AG04449 (cell line): ENCODE data around the gene RNASET2.

Source experiments
- CTCF ChIA-PET: fragments of 350-600 bp; formaldehyde crosslinking; extraction: SDS; loops from one replicate; lab custom pipeline; 2021; ENCODE audit warnings: antibody characterized with exemption; lab: Yijun Ruan, JAX
- POLR2A ChIA-PET: fragments of 400-600, 350-600 bp; formaldehyde crosslinking; extraction: SDS; loops from one replicate; lab custom pipeline; 2020; ENCODE audit warnings: antibody characterized with exemption, inconsistent platforms; lab: Yijun Ruan, JAX
- DNase-seq: peaks from one replicate; pipeline ENCODE4 v3.0.0-alpha.2; 2010; ENCODE audit warnings: low read depth, low spot score
- H3K4me3 ChIP-seq: 2 replicates; pipeline ENCODE4 v1.5.1; 2011; ENCODE audit warnings: low read depth, mild to moderate bottlenecking, control low read depth, low read length
- TF ChIP-seq, protein P1 (sequence below): IDR thresholded peaks from one replicate; pipeline ENCODE4 v1.5.1; 2011; ENCODE audit warnings: mild to moderate bottlenecking, moderate library complexity, low read length, control low read depth, inconsistent platforms; ENCODE audit not compliant: insufficient read depth; ENCODE audit errors: missing control alignments

Gene RNASET2

DNA sequence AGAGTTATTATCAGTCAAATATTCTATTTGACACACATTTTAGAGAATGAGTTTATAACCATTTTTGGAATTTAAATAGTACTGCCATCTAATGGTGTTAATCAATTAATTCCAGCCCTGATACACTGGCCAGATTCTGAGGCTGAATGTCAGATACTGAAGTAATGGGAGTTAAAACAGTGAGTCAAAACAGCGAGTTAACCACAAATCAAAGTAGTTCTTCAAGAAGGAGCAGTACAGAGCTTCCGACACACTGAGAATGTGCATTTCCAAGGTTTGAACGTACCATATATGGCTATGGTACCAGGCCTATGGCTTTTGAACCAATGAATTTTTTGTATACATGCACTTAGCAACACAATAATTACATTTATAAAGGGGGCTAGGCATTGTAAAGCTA lies 31.6 kb upstream of the RNASET2 start:
- ChIA-PET CTCF (interaction anchor here (0.8 to 6.7 kb wide), 13 partner anchors 8 to 225 kb away, joined by 3 to 163 read pairs (median 9); partner anchors contain the start of gene CEP43), POLR2A (no interaction called here)
- TF ChIP-seq, protein P1, sequence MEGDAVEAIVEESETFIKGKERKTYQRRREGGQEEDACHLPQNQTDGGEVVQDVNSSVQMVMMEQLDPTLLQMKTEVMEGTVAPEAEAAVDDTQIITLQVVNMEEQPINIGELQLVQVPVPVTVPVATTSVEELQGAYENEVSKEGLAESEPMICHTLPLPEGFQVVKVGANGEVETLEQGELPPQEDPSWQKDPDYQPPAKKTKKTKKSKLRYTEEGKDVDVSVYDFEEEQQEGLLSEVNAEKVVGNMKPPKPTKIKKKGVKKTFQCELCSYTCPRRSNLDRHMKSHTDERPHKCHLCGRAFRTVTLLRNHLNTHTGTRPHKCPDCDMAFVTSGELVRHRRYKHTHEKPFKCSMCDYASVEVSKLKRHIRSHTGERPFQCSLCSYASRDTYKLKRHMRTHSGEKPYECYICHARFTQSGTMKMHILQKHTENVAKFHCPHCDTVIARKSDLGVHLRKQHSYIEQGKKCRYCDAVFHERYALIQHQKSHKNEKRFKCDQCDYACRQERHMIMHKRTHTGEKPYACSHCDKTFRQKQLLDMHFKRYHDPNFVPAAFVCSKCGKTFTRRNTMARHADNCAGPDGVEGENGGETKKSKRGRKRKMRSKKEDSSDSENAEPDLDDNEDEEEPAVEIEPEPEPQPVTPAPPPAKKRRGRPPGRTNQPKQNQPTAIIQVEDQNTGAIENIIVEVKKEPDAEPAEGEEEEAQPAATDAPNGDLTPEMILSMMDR = no peak
- H3K4me3 ChIP-seq = no peak overlapping the region
- DNase-seq = no peak

DNA sequence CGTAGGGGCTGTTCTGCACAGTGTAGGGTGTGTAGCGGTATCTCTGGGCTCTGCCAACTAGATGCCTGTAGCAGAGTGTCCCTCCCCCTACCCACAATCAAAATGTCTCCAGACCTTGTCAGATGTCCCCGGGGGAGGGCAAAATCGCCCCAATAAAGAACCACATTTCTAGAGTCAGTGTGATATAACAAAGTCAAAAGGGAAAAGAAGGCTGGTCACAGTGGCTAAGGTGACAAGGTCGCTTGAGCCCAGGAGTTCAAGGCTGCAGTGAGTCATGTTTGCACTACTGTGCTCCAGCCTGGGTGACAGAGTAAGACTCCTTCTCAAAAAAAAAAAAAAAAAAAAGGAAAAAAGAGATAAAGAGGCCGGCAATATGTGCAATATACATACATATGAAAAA lies 31.1 kb upstream of the RNASET2 start:
- POLR2A ChIA-PET = no interaction called here
- DNase-seq = no peak
- TF ChIP-seq, protein P1 = no peak
- no peak overlapping the region for H3K4me3 ChIP-seq
- CTCF ChIA-PET = interaction anchor here (1.0 to 6.7 kb wide), 8 partner anchors 8 to 211 kb away, joined by 3 to 163 read pairs (median 22); partner anchors contain the start of gene CEP43

DNA sequence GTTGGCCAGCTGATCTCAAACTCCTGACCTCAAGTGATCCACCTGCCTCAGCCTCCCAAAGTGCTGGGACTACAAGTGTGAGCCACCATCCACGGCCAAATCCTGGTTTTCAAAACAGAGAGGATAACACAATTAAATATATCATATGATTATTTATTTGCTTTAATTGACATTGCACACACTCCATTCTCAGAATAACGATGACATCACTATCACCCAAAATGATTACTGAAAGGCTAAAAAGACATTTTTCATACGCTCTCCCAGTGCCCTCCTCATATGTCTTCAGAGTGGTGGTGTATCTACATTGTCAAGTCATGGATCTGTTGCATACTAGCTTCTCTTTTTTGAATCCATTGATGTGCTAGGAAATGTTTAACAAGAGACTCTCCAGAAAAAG lies 24.4 kb upstream of the RNASET2 start:
- ChIA-PET POLR2A (no interaction called here), CTCF (interaction anchor here (1.7 to 4.8 kb wide), 2 partner anchors 8 to 210 kb away, joined by 4 to 45 read pairs; no protein-coding TSS in a partner anchor)

DNA sequence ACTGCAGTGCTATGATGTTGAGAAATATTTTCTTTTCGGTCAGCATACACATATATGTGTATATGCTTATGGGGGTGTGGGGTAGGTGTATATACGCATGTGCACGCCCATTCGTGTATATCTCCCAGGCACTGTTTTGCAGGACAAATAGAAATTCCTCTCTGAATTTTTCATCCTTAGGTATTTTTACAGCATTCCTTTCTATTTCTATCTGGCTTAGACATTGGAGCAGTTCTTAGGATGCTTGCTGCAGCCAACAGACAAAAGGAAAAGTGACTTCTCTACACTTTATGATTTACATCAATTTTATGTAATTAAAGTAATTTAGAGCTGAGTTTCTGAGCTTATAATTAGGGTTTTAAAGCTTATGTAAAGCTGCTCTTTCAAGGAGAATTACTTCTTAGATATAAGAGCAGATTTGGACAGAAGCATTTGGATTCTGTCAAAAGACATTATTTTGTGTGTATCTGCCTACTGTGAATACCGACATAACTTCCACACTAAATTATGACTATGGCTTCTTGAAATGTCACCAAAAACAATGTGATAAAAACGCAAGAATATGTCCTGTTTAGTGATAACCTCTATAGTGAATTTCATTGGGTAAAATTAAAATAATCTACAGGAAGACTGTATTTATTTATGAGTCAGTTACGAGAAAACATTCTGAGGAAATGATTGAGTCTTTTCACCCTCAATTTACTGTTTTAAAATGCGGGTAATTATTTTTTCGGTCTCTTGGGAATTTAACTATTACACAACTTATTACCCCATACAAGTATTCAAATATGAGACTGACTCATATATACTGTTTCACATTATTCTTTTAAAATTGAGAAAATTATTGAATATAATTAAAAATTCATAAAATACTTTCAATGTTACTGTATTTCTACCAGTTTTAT lies 21.5 kb upstream of the RNASET2 start:
- TF ChIP-seq, protein P1 = no peak
- DNase-seq = no peak
- ChIA-PET CTCF (interaction anchor here (1.5 to 4.8 kb wide), 2 partner anchors 11 to 205 kb away, joined by 4 to 45 read pairs; no protein-coding TSS in a partner anchor), POLR2A (no interaction called here)
- no peak overlapping the region for H3K4me3 ChIP-seq

More for the DNA sequence above, 24.4 kb upstream of the RNASET2 start:
- TF ChIP-seq, protein P1 = no peak
- H3K4me3 ChIP-seq = no peak overlapping the region
- no peak for DNase-seq

DNA sequence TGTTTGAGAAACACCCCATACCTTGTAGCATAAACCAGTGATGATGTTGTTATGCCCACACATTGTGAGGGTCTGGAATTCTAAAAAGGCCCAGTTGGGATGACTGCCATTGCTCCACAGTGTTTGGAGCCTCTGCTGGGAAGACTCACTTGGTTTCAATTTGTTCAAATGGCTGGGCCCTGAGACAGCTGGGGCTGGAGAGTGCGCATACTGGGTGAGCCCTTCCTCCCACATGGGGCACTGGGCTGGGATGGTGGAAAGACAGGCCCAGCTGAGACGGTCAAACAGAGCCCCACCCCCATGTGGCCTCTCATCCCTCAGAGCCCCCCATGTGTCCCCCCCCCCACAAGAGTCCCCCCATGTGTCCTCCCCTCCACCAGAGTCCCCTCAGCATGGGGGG lies 20.3 kb upstream of the RNASET2 start:
- ChIA-PET CTCF (interaction anchor here (0.5 kb wide), 1 partner anchor 12 kb away, joined by 3 read pairs; no protein-coding TSS in a partner anchor), POLR2A (no interaction called here)
- no peak for DNase-seq
- H3K4me3 ChIP-seq = no peak overlapping the region
- TF ChIP-seq, protein P1 = no peak

DNA sequence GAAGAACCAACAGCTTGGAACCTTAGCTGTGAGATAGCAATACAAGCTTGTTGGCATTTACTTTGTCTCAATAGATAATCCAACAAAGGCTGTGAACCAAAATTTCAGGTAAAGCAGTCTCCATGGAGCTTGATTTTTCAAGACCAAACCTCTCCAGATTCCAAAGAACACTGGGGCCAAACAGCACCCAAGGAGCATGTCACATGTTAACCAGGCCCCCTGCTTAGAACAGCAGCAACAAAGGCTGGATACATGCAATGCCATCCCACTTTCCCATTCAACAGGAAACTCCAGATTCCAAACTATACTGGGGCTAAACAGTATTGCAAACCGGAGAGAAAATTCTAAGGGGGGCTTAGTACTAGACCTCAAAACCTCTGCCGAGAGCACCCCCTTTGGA lies 15.8 kb upstream of the RNASET2 start:
- ChIA-PET CTCF (interaction anchor here (1.5 kb wide), 1 partner anchor 18 kb away, joined by 4 read pairs; no protein-coding TSS in a partner anchor), POLR2A (no interaction called here)
- DNase-seq = no peak
- TF ChIP-seq, protein P1 = no peak
- H3K4me3 ChIP-seq = no peak overlapping the region
